Erythroblast (primary cell): ENCODE measurements around the gene IL20.

ENCODE experiments used
- GATA1 ChIP-seq: IDR thresholded peaks from 2 replicates; pipeline ENCODE4 v1.6.1; 2011; ENCODE audit warnings: low read depth, mild to moderate bottlenecking, control low read depth, low read length, moderate library complexity
- POLR2A ChIP-seq: IDR thresholded peaks from 2 replicates; pipeline ENCODE4 v1.6.1; 2011; ENCODE audit warnings: mild to moderate bottlenecking, low read length

- TF ChIP-seq POLR2A (no peak), GATA1 (no peak)
Observed at GRCh38 chr1:206847946-206848345, 17.5 kb upstream of the IL20 start.
